ENCODE measurements around the gene BARHL1. TPM values are rescaled to one million over a fixed set of nuclear protein-coding genes. Genes with fewer than 3 reads are reported as not detected.

The BARHL1 gene
- total RNA-seq, 1 experiment from 2014 or later: not detected

GRCh38 chr9:132543960-132544359, 38.4 kb upstream of the BARHL1 start:
- Histone ChIP-seq H3K27ac (ENCODE audit: low read depth, low read length) (no peak overlapping the region), H3K36me3 (ENCODE audit: control insufficient read depth in 1 of 2, insufficient read depth in 2 of 2, low read length in 2 of 2) (no peaks in the 10 kb centered on the region), H3K9me3 (ENCODE audit: control insufficient read depth in 1 of 2, insufficient read depth in 1 of 2, low read depth in 1 of 2, low read length in 2 of 2) (no peaks in the 10 kb centered on the region), H3K4me3 (replicated peaks in 1 of 2; ENCODE audit: low read depth in 1 of 2, low read length in 2 of 2) (no peak overlapping the region), H4K20me1 (ENCODE audit: insufficient read depth) (no peaks in the 10 kb centered on the region), H2AFZ (ENCODE audit: low read depth, low read length, poor library complexity, severe bottlenecking) (no peak overlapping the region), H3K4me1 (ENCODE audit: control insufficient read depth in 1 of 2, insufficient read depth in 2 of 2, low read length in 2 of 2) (peaks cover 3 to 15% of the 10 kb centered on the region in 2 experiments; a peak in 3 of 4 replicates), H3K79me2 (ENCODE audit: insufficient read depth, low read length) (no peaks in the 10 kb centered on the region), H3K27me3 (ENCODE audit: insufficient read depth, low read length) (no peaks in the 10 kb centered on the region), H3K9ac (ENCODE audit: low read length) (no peak overlapping the region), H3K9me2 (ENCODE audit: insufficient read depth) (no peaks in the 10 kb centered on the region), H3K4me2 (ENCODE audit: low read length) (no peak overlapping the region)
- ATAC-seq: no peak
- intact Hi-C loops (cut with micrococcal nuclease): no loop called here
- no peak for DNase-seq (ENCODE audit: low read depth, low spot score)
- no TSS peak for BruUV-seq (replicated peaks)
- no peak for TF ChIP-seq CBX3 (IDR thresholded peaks at IDR 0.05; ENCODE audit: low read depth)
- TF ChIP-seq TCF7L2 (IDR thresholded peaks at IDR 0.05; ENCODE audit: borderline replicate concordance, extremely low read depth, insufficient read depth, insufficient read length): no peak
- TF ChIP-seq JUND (IDR thresholded peaks at IDR 0.05): no peak
- TF ChIP-seq ZFX (IDR thresholded peaks at IDR 0.05): no peak
- TF ChIP-seq EZH2 (IDR thresholded peaks at IDR 0.05): no peak
- TF ChIP-seq SRF (IDR thresholded peaks at IDR 0.05; ENCODE audit: low read depth): no peak
- no peak for TF ChIP-seq SP1 (IDR thresholded peaks at IDR 0.05; ENCODE audit: low read depth)
- no peak for TF ChIP-seq SIN3A (IDR thresholded peaks at IDR 0.05; ENCODE audit: low read depth)
- TF ChIP-seq ELF1 (IDR thresholded peaks at IDR 0.05; ENCODE audit: borderline replicate concordance, low read depth): no peak
- TF ChIP-seq ATF3 (IDR thresholded peaks at IDR 0.05): no peak
- no peak for TF ChIP-seq POLR2AphosphoS5 (IDR thresholded peaks at IDR 0.05; ENCODE audit: low read depth, low read length)
- no peak for TF ChIP-seq CTCF (IDR thresholded peaks at IDR 0.05 in 2 of 3, conservative IDR thresholded peaks at IDR 0.05 in 1 of 3; ENCODE audit: borderline replicate concordance in 1 of 3, insufficient read depth in 1 of 3, low read depth in 2 of 3, low read length in 2 of 3)
- TF ChIP-seq CEBPB (IDR thresholded peaks at IDR 0.05; ENCODE audit: low read depth): no peak
- no peak for TF ChIP-seq ZNF274 (IDR thresholded peaks at IDR 0.05; ENCODE audit: low read depth, low read length)
- no peak for TF ChIP-seq EGR1 (IDR thresholded peaks at IDR 0.05; ENCODE audit: low read depth)
- no peak for TF ChIP-seq YY1 (IDR thresholded peaks at IDR 0.05; ENCODE audit: extremely low read depth, insufficient replicate concordance, low read depth, low read length)
- TF ChIP-seq REST (IDR thresholded peaks at IDR 0.05; ENCODE audit: low read depth): no peak
- TF ChIP-seq EZH2phosphoT487 (IDR thresholded peaks at IDR 0.05; ENCODE audit: borderline replicate concordance): no peak
- no peak for TF ChIP-seq RAD21 (IDR thresholded peaks at IDR 0.05; ENCODE audit: low read depth)
- POLR2A ChIA-PET: no interaction called here
- RAD21 ChIA-PET (ENCODE audit: low non-redundant PET in 1 of 2, low total read pairs in 2 of 2, uncharacterized antibody in 2 of 2, unreplicated experiment in 2 of 2): no interaction called here
- CTCF ChIA-PET: no interaction called here

All from HCT116 (cell line).